HepG2 (cell line): Measurements from ENCODE around the gene CPT1A. TPM values are rescaled to one million over a fixed set of nuclear protein-coding genes. Genes with fewer than 3 reads are reported as not detected.

Experiments
- BCL3 ChIP-seq: sonication (generic); formaldehyde crosslinking; IDR thresholded peaks from 2 replicates; pipeline ENCODE4 v1.5.1; 2020; ENCODE audit warnings: mild to moderate bottlenecking, missing genetic modification reagents, moderate library complexity
- BRCA1 ChIP-seq: sonication (generic); formaldehyde crosslinking; IDR thresholded peaks from 2 replicates; pipeline ENCODE4 v1.4.0; 2020; ENCODE audit warnings: missing genetic modification reagents
- ERF ChIP-seq: IDR thresholded peaks from 2 replicates; pipeline ENCODE4 v1.6.1; 2018; ENCODE audit warnings: missing biosample characterization, missing genetic modification reagents
- ESRRA ChIP-seq: sonication (generic); formaldehyde crosslinking; IDR thresholded peaks from 2 replicates; pipeline ENCODE4 v1.5.1; 2020; ENCODE audit warnings: mild to moderate bottlenecking, low read depth, missing genetic modification reagents
- ETV6 ChIP-seq: sonication (generic); formaldehyde crosslinking; conservative IDR thresholded peaks from 2 replicates; pipeline ENCODE4 v1.4.0; 2020; ENCODE audit warnings: missing genetic modification reagents
- NONO ChIP-seq, 2 experiments: fragments of 450-650 bp in 1 of 2; sonication (generic) in 1 of 2; formaldehyde crosslinking in 1 of 2; IDR thresholded peaks in 1 of 2; conservative IDR thresholded peaks in 1 of 2; 2 replicates each; pipeline versions ENCODE4 v1.6.1 to v1.8.0; 2017 to 2022; ENCODE audit warnings: mild to moderate bottlenecking in 1 of 2, missing genetic modification reagents in 1 of 2, moderate library complexity in 1 of 2
- SIX4 ChIP-seq: sonication (generic); formaldehyde crosslinking; IDR thresholded peaks from 2 replicates; pipeline ENCODE4 v1.4.0; 2020; ENCODE audit warnings: missing genetic modification reagents
- SOX13 ChIP-seq, 3 experiments: fragments of 450-650 bp in 1 of 3; sonication (generic) in 1 of 3; formaldehyde crosslinking in 1 of 3; IDR thresholded peaks in 2 of 3; conservative IDR thresholded peaks in 1 of 3; 2 replicates each; pipeline versions ENCODE4 v1.5.0 to v1.6.1; 2016 to 2020; ENCODE audit warnings: antibody characterized with exemption in 1 of 3, mild to moderate bottlenecking in 1 of 3, missing compliant biosample characterization in 1 of 3, missing genetic modification reagents in 1 of 3, moderate library complexity in 1 of 3
- TIGD3 ChIP-seq: sonication (generic); formaldehyde crosslinking; IDR thresholded peaks from 2 replicates; pipeline ENCODE4 v1.5.1; 2020; ENCODE audit warnings: mild to moderate bottlenecking, missing genetic modification reagents, borderline replicate concordance
- ZBTB14 ChIP-seq: sonication (generic); formaldehyde crosslinking; IDR thresholded peaks from 2 replicates; pipeline ENCODE4 v1.4.0; 2020; ENCODE audit warnings: missing genetic modification reagents
- ZBTB3 ChIP-seq: sonication (generic); formaldehyde crosslinking; IDR thresholded peaks from 2 replicates; pipeline ENCODE4 v1.4.0; 2020; ENCODE audit warnings: low read depth, mild to moderate bottlenecking, moderate library complexity, missing genetic modification reagents, borderline replicate concordance
- ZBTB42 ChIP-seq: sonication (generic); formaldehyde crosslinking; IDR thresholded peaks from 2 replicates; pipeline ENCODE4 v1.5.0; 2020; ENCODE audit warnings: mild to moderate bottlenecking, missing genetic modification reagents
- ZNF264 ChIP-seq: sonication (generic); formaldehyde crosslinking; IDR thresholded peaks from 2 replicates; pipeline ENCODE4 v1.4.0; 2020; ENCODE audit warnings: missing genetic modification reagents
- ZNF333 ChIP-seq: sonication (generic); formaldehyde crosslinking; IDR thresholded peaks from 2 replicates; pipeline ENCODE4 v1.4.0; 2020; ENCODE audit warnings: mild to moderate bottlenecking, missing genetic modification reagents, borderline replicate concordance
- ZNF343 ChIP-seq: sonication (generic); formaldehyde crosslinking; IDR thresholded peaks from 2 replicates; pipeline ENCODE4 v1.4.0; 2020; ENCODE audit warnings: mild to moderate bottlenecking, missing genetic modification reagents
- polyA plus RNA-seq, 8 experiments: library from polyadenylated mRNA; depleted of rRNA in 3 of 8; stranded (reverse) in 7 of 8; unstranded in 1 of 8; fragments of >200 nt; fragmentation: Illumina TruSeq in 4 of 8; extraction: Trizol in 4 of 8; gene quantifications; 2 replicates each; pipeline versions ENCODE4 v1.2.1 to v1.2.3, GENCODE V29; 2011 to 2016; ENCODE audit warnings: low read depth in 4 of 8, missing spikeins in 1 of 8, mixed read lengths in 1 of 8; ENCODE audit not compliant: insufficient read depth in 1 of 8
- total RNA-seq, 5 experiments: library from RNA; depleted of rRNA; stranded (reverse); fragments of >200 nt; fragmentation: Illumina TruSeq; extraction: Trizol; gene quantifications; 2 replicates each; pipeline ENCODE4 v1.2.3, GENCODE V29; 2016; ENCODE audit warnings: low read depth in 1 of 5
- TF ChIP-seq, protein P1 (sequence below): sonication (generic); formaldehyde crosslinking; IDR thresholded peaks from 2 replicates; pipeline ENCODE4 v1.5.0; 2020; ENCODE audit warnings: mild to moderate bottlenecking, missing genetic modification reagents, borderline replicate concordance
- TF ChIP-seq, protein P2 (sequence below): sonication (generic); formaldehyde crosslinking; IDR thresholded peaks from 2 replicates; pipeline ENCODE4 v1.4.0; 2020; ENCODE audit warnings: missing genetic modification reagents, low read depth, mild to moderate bottlenecking, borderline replicate concordance
- TF ChIP-seq, protein P3 (sequence below): sonication (generic); formaldehyde crosslinking; IDR thresholded peaks from 2 replicates; pipeline ENCODE4 v1.5.0; 2020; ENCODE audit warnings: missing genetic modification reagents, mild to moderate bottlenecking, borderline replicate concordance

CPT1A gene
- total and polyA plus RNA-seq, 2 of the 13 experiments (the other 11 are each of a cell fraction or from before 2014, with no cell fraction given): 7.0 to 7.1 TPM

DNA sequence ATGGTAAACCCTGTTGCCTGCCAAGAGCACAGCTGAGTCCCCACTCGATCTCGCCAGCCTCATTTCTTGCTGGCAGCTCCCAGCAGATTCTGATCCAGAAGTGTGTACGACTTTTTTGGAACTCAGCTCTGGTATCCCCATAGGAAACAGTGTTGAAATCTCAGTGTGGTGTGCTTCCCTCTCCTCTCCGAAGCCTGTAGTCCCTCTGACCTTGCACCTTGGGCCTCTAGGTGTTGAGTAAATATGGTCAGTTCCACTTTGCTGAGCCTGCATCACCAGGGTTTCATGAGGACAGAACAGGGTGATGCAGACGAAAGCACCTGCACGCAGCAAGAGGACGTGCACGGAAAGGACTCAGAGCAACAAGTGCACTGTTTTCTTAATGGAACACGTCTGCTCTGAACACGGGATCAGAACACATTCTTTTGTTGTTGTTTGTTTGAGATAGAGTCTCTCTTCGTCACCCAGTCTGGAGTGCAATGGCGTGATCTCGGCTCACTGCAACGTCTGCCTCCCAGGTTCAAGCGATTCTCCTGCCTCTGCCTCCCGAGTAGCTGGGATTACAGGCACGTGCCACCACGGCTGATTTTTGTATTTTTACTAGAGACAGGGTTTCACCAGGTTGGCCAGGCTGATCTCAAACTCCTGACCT lies 3.8 kb upstream of the CPT1A start (continued):
- peak; percentile 83 for TF ChIP-seq BCL3
- TF ChIP-seq, protein P1, sequence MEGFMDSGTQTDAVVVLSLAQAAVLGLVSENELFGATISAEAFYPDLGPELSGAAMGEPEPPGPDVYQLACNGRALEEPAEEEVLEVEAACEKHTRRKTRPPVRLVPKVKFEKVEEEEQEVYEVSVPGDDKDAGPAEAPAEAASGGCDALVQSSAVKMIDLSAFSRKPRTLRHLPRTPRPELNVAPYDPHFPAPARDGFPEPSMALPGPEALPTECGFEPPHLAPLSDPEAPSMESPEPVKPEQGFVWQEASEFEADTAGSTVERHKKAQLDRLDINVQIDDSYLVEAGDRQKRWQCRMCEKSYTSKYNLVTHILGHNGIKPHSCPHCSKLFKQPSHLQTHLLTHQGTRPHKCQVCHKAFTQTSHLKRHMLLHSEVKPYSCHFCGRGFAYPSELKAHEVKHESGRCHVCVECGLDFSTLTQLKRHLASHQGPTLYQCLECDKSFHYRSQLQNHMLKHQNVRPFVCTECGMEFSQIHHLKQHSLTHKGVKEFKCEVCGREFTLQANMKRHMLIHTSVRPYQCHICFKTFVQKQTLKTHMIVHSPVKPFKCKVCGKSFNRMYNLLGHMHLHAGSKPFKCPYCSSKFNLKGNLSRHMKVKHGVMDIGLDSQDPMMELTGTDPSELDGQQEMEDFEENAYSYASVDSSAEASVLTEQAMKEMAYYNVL: peak; percentile 87; the same call in 1 of the 2 replicates
- peak; percentile 69; the same call in 1 of the 2 replicates for TF ChIP-seq ETV6 (CRISPR knock-in tag)
- peak; percentile 98 for TF ChIP-seq ESRRA (CRISPR knock-in tag)
- TF ChIP-seq ZBTB3 (CRISPR knock-in tag): 0 out of 2 replicates have a peak, but pooled peaks have one; percentile 63
- TF ChIP-seq ZBTB14 (CRISPR knock-in tag): 0 out of 2 replicates have a peak, but pooled peaks have one; percentile 22
- TF ChIP-seq, protein P2, sequence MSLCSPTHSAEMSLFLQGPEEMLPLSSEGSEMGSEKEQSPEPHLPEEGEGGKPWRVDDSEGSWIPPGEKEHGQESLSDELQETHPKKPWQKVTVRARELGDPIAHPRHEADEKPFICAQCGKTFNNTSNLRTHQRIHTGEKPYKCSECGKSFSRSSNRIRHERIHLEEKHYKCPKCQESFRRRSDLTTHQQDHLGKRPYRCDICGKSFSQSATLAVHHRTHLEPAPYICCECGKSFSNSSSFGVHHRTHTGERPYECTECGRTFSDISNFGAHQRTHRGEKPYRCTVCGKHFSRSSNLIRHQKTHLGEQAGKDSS (CRISPR knock-in tag): peak; percentile 85; the same call in 1 of the 2 replicates
- TF ChIP-seq ZNF343: 0 out of 2 replicates have a peak, but pooled peaks have one; percentile 77
- 0 out of 2 replicates have a peak, but pooled peaks have one; percentile 56 for TF ChIP-seq SIX4
- TF ChIP-seq TIGD3: no peak
- TF ChIP-seq ERF (CRISPR knock-in tag): peak; percentile 95
- peak; percentile 58; the same call in 1 of the 2 replicates for TF ChIP-seq ZNF333 (CRISPR knock-in tag)
- TF ChIP-seq BRCA1: 0 out of 2 replicates have a peak, but pooled peaks have one; percentile 28
- TF ChIP-seq NONO (IDR thresholded peaks at IDR 0.05): no peak
- peak; percentile 96 for TF ChIP-seq NONO (CRISPR knock-in tag; conservative IDR thresholded peaks at IDR 0.05)
- TF ChIP-seq ZBTB42 (CRISPR knock-in tag): no peak
- peak; percentile 93; the same call in 1 of the 2 replicates for TF ChIP-seq ZNF264
- TF ChIP-seq, protein P3, sequence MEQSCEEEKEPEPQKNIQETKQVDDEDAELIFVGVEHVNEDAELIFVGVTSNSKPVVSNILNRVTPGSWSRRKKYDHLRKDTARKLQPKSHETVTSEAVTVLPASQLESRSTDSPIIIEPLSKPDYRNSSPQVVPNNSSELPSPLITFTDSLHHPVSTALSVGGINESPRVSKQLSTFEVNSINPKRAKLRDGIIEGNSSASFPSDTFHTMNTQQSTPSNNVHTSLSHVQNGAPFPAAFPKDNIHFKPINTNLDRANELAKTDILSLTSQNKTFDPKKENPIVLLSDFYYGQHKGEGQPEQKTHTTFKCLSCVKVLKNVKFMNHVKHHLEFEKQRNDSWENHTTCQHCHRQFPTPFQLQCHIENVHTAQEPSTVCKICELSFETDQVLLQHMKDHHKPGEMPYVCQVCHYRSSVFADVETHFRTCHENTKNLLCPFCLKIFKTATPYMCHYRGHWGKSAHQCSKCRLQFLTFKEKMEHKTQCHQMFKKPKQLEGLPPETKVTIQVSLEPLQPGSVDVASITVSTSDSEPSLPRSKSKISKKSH (CRISPR knock-in tag): peak; percentile 78; the same call in 1 of the 2 replicates
- TF ChIP-seq SOX13 (IDR thresholded peaks at IDR 0.05): peak; percentile 77
- peak in 1 of 2 experiments; percentile 93; a peak in 2 of 4 replicates for TF ChIP-seq SOX13 (CRISPR knock-in tag; conservative IDR thresholded peaks at IDR 0.05 in 1 of 2, IDR thresholded peaks at IDR 0.05 in 1 of 2)
